ENCODE data around the gene OCRL.

- TF ChIP-seq, protein P1, sequence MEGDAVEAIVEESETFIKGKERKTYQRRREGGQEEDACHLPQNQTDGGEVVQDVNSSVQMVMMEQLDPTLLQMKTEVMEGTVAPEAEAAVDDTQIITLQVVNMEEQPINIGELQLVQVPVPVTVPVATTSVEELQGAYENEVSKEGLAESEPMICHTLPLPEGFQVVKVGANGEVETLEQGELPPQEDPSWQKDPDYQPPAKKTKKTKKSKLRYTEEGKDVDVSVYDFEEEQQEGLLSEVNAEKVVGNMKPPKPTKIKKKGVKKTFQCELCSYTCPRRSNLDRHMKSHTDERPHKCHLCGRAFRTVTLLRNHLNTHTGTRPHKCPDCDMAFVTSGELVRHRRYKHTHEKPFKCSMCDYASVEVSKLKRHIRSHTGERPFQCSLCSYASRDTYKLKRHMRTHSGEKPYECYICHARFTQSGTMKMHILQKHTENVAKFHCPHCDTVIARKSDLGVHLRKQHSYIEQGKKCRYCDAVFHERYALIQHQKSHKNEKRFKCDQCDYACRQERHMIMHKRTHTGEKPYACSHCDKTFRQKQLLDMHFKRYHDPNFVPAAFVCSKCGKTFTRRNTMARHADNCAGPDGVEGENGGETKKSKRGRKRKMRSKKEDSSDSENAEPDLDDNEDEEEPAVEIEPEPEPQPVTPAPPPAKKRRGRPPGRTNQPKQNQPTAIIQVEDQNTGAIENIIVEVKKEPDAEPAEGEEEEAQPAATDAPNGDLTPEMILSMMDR (conservative IDR thresholded peaks at IDR 0.05): no peak
- no peak for TF ChIP-seq ZFX (IDR thresholded peaks at IDR 0.05)
Measured at GRCh38 chrX:129596077-129596476, 56.0 kb downstream of the OCRL start.

All from C4-2B (cell line).